Keratinocyte (primary cell): ENCODE measurements around the gene NT5DC1. TPM values are rescaled to one million over a fixed set of nuclear protein-coding genes. Genes with fewer than 3 reads are reported as not detected.
A peak's percentile ranks its signal among the peaks of the same experiment; 100 is the strongest.

Experiments used
- DNase-seq: peaks from one replicate; pipeline ENCODE4 v3.0.0-alpha.2; 2011; ENCODE audit warnings: low read depth, missing footprints, low spot score
- FAIRE-seq: peaks from 2 replicates; lab custom pipeline; 2011; peaks lifted over from hg19 to GRCh38; lab: Jason Lieb, UNC
- H2AFZ ChIP-seq: 2 replicates; pipeline ENCODE4 v1.6.0; 2012; ENCODE audit warnings: low read length, control low read depth, inconsistent platforms; ENCODE audit not compliant: control insufficient read depth
- H3K27ac ChIP-seq: 2 replicates; pipeline ENCODE4 v1.5.1; 2011; ENCODE audit warnings: low read length; ENCODE audit not compliant: control insufficient read depth, insufficient read depth
- H3K27me3 ChIP-seq: 3 replicates; pipeline ENCODE4 v1.6.0; 2011; ENCODE audit warnings: low read length; ENCODE audit not compliant: control insufficient read depth, insufficient read depth; ENCODE audit errors: extremely low read depth
- H3K36me3 ChIP-seq, 2 experiments: 2 replicates in 1 of 2; 3 replicates in 1 of 2; pipeline ENCODE4 v1.5.1; 2011; ENCODE audit warnings: low read length in 2 of 2, mild to moderate bottlenecking in 1 of 2; ENCODE audit not compliant: control insufficient read depth in 2 of 2, insufficient read depth in 2 of 2; ENCODE audit errors: extremely low read depth in 1 of 2
- H3K4me1 ChIP-seq: 3 replicates; pipeline ENCODE4 v1.5.1; 2011; ENCODE audit warnings: low read length; ENCODE audit not compliant: control insufficient read depth, insufficient read depth; ENCODE audit errors: extremely low read depth
- H3K4me2 ChIP-seq: 3 replicates; pipeline ENCODE4 v1.6.0; 2011; ENCODE audit warnings: low read depth, low read length; ENCODE audit not compliant: control insufficient read depth, insufficient read depth; ENCODE audit errors: extremely low read depth
- H3K4me3 ChIP-seq, 3 experiments: fragments of 200-600 bp in 1 of 3; sonication (generic) in 1 of 3; 2 replicates in 2 of 3; 3 replicates in 1 of 3; pipeline ENCODE4 v1.5.1; 2011 to 2016; ENCODE audit warnings: low read length in 3 of 3, mild to moderate bottlenecking in 3 of 3, control low read depth in 2 of 3, inconsistent platforms in 1 of 3, low read depth in 1 of 3, mixed read lengths in 1 of 3, mixed run types in 1 of 3, moderate library complexity in 1 of 3; ENCODE audit not compliant: control insufficient read depth in 2 of 3, insufficient read depth in 2 of 3; ENCODE audit errors: extremely low read depth in 1 of 3
- H3K79me2 ChIP-seq: 2 replicates; pipeline ENCODE4 v1.6.0; 2012; ENCODE audit warnings: low read length; ENCODE audit not compliant: control insufficient read depth, insufficient read depth
- H3K9ac ChIP-seq: 3 replicates; pipeline ENCODE4 v1.6.0; 2011; ENCODE audit warnings: low read length; ENCODE audit not compliant: control insufficient read depth, insufficient read depth; ENCODE audit errors: extremely low read depth
- H3K9me1 ChIP-seq: 3 replicates; pipeline ENCODE4 v1.6.0; 2011; ENCODE audit warnings: low read length; ENCODE audit not compliant: control insufficient read depth, insufficient read depth; ENCODE audit errors: extremely low read depth
- H3K9me3 ChIP-seq: 2 replicates; pipeline ENCODE4 v1.5.1; 2012; ENCODE audit warnings: low read depth, low read length; ENCODE audit not compliant: control insufficient read depth
- H4K20me1 ChIP-seq: 3 replicates; pipeline ENCODE4 v1.6.0; 2011; ENCODE audit warnings: low read length; ENCODE audit not compliant: control insufficient read depth, insufficient read depth; ENCODE audit errors: extremely low read depth
- EZH2 ChIP-seq: IDR thresholded peaks from one replicate; pipeline ENCODE4 v1.6.1; 2012; ENCODE audit warnings: inconsistent platforms, mild to moderate bottlenecking, low read length, moderate library complexity
- dilution Hi-C: fragments of 300-500 bp; cut with MboI; formaldehyde crosslinking; loops from one replicate; pipeline ENCODE4 v1.7.0; 2020; ENCODE audit warnings: low sequenced_read_pairs; ENCODE audit not compliant: extremely low pct_ligation_motif_present
- polyA plus RNA-seq, 5 experiments: library from polyadenylated mRNA; depleted of rRNA in 3 of 5; stranded (reverse) in 3 of 5; stranded (forward) in 1 of 5; unstranded in 1 of 5; fragments of >200 nt; gene quantifications; 1 replicate in 1 of 5; 2 replicates in 3 of 5; 3 replicates in 1 of 5; pipeline versions ENCODE4 v1.2.1 to v1.2.3, GENCODE V29; 2011 to 2012; ENCODE audit warnings: missing spikeins in 2 of 5, low read depth in 1 of 5, low replicate concordance in 1 of 5
- TF ChIP-seq, protein P1 (sequence below), 3 experiments: IDR thresholded peaks in 1 of 3; conservative IDR thresholded peaks in 1 of 3; optimal IDR thresholded peaks in 1 of 3; 2 replicates in 2 of 3; 3 replicates in 1 of 3; pipeline versions ENCODE3 to v1.5.1; 2011; ENCODE audit warnings: low read length in 3 of 3, mild to moderate bottlenecking in 3 of 3, moderate library complexity in 2 of 3, control low read depth in 1 of 3, inconsistent platforms in 1 of 3; ENCODE audit not compliant: insufficient read depth in 2 of 3; ENCODE audit errors: extremely low read depth in 1 of 3

Gene NT5DC1
- polyA plus RNA-seq, 1 donor (not counting 4 experiments of a cell fraction or from before 2014, with no cell fraction given): 31.2 TPM

DNA sequence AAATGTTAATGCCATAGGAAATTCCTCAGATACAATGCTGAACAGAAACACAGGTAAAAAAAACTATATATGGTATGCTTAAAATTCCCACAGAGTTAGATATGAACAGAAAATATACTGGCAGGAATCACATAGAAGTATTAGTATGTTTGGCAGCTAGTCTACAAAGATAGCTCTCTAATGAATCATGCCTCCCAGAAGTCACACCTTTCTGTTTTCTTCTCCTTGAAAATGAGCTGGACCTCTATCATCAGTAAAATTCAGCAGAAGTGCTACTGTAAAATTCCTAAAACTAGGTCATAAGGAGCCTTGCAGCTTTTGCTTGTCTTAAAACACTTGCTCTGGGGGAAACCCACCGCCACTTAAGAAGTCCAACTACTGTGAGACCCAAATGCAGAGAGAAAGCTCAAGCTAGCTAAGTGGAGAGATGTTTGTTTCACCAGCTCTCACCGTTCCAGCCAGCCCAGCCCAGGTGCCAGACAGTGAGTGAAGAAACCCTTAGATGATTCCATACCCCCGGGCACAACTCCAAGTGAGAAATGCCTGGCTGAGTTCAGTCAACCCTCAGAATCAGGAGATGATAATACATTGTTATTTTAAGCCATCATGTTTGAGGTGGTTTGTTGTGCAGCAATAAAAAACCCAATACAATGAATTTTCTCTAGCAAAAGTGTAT lies 110.2 kb downstream of the NT5DC1 start:
- no peaks in the 10 kb centered on the region for H3K79me2 ChIP-seq
- no peak for TF ChIP-seq EZH2
- TF ChIP-seq, protein P1, sequence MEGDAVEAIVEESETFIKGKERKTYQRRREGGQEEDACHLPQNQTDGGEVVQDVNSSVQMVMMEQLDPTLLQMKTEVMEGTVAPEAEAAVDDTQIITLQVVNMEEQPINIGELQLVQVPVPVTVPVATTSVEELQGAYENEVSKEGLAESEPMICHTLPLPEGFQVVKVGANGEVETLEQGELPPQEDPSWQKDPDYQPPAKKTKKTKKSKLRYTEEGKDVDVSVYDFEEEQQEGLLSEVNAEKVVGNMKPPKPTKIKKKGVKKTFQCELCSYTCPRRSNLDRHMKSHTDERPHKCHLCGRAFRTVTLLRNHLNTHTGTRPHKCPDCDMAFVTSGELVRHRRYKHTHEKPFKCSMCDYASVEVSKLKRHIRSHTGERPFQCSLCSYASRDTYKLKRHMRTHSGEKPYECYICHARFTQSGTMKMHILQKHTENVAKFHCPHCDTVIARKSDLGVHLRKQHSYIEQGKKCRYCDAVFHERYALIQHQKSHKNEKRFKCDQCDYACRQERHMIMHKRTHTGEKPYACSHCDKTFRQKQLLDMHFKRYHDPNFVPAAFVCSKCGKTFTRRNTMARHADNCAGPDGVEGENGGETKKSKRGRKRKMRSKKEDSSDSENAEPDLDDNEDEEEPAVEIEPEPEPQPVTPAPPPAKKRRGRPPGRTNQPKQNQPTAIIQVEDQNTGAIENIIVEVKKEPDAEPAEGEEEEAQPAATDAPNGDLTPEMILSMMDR (optimal IDR thresholded peaks at IDR 0.05 in 1 of 3, IDR thresholded peaks at IDR 0.05 in 1 of 3, conservative IDR thresholded peaks at IDR 0.05 in 1 of 3; ENCODE audit: extremely low read depth in 1 of 3, insufficient read depth in 2 of 3, low read length in 3 of 3): no peak
- FAIRE-seq: peak; percentile 71
- dilution Hi-C loops: no loop called here
- peaks cover 48% of the 10 kb centered on the region for H3K4me1 ChIP-seq
- H2AFZ ChIP-seq: peak overlapping the region; percentile 80
- no peaks in the 10 kb centered on the region for H3K9me3 ChIP-seq
- no peaks in the 10 kb centered on the region for H3K9me1 ChIP-seq
- H3K9ac ChIP-seq: peak overlapping the region; percentile 43
- H4K20me1 ChIP-seq: no peaks in the 10 kb centered on the region
- H3K4me2 ChIP-seq: peak overlapping the region; percentile 89
- no peak for DNase-seq
- no peaks in the 10 kb centered on the region for H3K27me3 ChIP-seq
- peak overlapping the region; percentile 84 for H3K27ac ChIP-seq
- no peaks in the 10 kb centered on the region for H3K36me3 ChIP-seq
- peak overlapping the region in 2 of 3 experiments; percentile 50 to 62 for H3K4me3 ChIP-seq

DNA sequence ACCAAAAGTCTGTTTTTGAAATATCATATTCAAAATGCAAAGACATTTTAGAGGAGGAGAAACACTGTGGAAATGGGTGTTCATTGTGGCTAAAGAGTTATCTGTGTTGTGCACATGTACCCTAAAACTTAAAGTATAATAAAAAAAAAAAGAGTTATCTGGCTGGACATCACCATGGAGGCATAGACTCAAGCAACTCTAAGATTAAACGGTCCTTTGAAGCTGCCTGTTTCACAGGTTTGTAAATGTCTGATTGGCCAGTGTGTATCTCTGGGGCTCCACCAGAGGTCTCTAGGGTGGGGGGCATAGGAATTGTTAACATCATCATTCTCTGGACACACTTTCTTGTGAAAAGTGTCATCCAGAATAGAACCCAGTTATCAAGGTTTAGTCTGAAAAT lies 114.0 kb downstream of the NT5DC1 start:
- no peak overlapping the region for H3K4me2 ChIP-seq
- no peaks in the 10 kb centered on the region for H3K36me3 ChIP-seq
- no peaks in the 10 kb centered on the region for H4K20me1 ChIP-seq
- no peak overlapping the region for H3K9ac ChIP-seq
- H3K79me2 ChIP-seq: no peaks in the 10 kb centered on the region
- no peaks in the 10 kb centered on the region for H3K9me3 ChIP-seq
- TF ChIP-seq, protein P1 (optimal IDR thresholded peaks at IDR 0.05 in 1 of 3, IDR thresholded peaks at IDR 0.05 in 1 of 3, conservative IDR thresholded peaks at IDR 0.05 in 1 of 3; ENCODE audit: extremely low read depth in 1 of 3, insufficient read depth in 2 of 3, low read length in 3 of 3): no peak
- no peak for TF ChIP-seq EZH2
- H3K27ac ChIP-seq: no peak overlapping the region
- H3K4me1 ChIP-seq: peaks cover 21% of the 10 kb centered on the region
- H2AFZ ChIP-seq: no peak overlapping the region
- no peak overlapping the region for H3K4me3 ChIP-seq
- dilution Hi-C loops: no loop called here
- FAIRE-seq: no peak
- no peaks in the 10 kb centered on the region for H3K9me1 ChIP-seq
- no peaks in the 10 kb centered on the region for H3K27me3 ChIP-seq
- no peak for DNase-seq
